NK-92 treated with Interleukin-12 subunit alpha and Interleukin-12 subunit beta, amount 100 ng/mL, for 24 hours (cell line): Measurements from ENCODE around the gene PTOV1.

Experiments used
- DNase-seq: peaks from one replicate; lab custom pipeline; 2025; lab: John Stamatoyannopoulos, UW

The PTOV1 gene

DNA sequence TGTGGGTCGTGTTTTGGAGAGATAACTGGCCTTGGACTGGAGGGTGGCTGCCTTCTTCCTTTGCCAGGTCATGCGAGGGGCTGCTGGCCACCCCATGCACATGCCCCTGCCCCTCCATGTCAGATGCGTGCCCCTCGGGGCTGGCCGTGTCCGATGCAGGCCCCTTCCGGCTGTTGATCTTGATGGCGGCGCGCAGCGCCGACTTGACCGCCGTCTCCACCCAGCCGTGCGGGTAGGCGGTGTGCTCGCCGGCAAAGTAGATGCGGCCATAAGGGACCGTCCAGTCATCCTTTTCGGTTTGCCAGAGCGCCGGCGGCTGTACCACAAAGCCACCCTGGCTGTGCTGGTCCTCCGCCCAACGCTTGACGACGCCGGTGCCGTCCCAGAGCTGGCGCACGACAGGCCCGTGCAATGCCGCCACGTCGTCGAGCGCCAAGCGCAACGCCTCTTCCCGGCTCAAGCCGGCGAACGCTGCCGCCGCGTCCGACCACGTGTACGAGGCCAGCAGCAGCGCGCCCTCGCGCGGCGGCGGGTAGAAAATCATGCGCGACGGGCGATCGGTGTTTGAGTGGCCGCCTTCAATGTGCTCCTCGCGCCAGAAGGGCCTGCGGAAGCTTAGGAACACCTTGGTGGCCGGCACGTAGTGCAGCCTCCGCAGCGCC is 38.9 kb downstream of the PTOV1 start:
- DNase-seq: no peak

- no peak for DNase-seq
Observed at GRCh38 chr19:49890349-49891311, 39.7 kb downstream of the PTOV1 start.

DNA sequence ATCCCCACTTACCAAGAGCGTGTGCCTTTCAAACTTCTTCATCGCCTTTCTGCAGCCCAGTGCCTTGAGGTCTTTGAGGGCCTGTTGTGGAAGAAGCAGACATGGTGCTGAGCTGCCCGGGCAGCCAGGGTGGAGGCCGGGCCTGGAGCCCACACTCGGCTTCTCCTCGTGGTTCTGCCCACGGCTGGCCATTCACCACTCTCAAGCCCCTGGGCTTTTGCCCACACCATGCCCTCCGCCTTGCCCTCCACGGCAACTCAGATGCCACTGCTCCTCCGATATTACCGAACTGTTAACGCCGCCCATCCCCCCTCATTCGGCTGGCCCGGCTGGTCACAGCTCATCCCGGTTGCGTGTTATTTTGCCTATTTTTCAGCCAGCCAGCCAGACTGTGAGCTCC is 40.4 kb downstream of the PTOV1 start:
- no peak for DNase-seq

- no peak for DNase-seq
Observed at GRCh38 chr19:49892716-49893115, 41.8 kb downstream of the PTOV1 start.

DNA sequence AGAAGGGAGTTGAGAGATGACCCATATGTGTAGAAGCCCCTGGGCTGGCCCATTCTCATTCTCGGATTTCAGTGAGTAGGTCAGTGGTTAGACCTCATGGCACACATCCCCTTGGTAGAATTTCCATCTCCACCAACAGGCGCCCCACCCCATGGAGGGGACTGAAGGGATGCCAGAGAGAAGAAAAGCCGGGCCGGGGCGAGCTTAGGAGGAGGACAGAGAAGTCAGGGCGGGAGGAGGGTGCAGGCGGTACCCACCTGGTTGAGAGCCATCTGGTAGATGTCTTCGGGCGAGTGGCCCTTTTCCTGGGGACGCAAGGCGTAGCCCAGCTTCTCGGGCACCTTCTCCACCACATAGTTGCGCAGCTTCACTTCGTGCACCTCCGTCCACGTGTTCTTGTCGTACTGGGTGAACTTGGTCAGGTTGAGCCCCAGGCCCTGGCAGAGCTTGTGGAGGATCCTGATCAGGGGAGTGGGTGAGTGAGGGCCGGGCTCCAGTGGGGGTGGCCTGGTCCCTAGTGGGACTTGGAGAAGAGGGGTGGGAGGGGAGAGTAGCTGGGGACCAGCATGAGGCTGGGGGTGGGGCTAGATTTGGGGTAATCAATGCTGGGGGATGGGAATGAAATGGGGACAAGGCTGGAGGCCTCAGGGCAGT is 43.2 kb downstream of the PTOV1 start:
- DNase-seq: no peak

DNA sequence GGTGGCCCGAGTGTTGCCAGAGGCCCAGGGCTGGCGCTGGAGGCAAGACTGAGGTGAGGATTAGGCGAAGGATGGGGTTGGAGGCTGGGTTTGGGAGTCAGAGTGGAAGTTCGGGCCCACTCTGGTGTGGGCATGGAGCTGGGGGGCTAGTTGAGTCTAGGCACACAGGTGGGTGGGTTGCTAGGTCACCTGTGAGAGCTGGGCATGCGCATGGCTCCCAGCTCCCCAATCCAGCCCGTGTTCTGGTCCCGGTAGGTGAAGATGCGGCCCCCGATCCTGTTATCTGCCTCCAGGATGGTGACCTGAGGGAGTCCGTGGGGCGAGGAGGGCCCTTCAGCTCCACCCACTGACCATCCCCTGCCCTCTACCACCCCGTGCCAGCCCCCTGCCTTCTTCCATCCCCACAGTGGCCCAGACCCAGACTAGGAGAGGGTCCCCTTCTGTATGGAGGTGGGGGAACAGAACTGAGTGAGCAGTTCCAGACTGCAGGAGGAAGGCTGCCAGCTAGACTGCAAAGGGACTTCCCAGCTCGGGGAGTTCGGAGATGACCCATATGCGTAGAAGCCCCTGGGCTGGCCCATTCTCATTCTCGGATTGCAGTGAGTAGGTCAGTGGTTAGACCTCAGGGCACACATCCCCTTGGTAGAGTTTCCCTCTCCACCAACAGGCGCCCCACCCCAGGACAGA is 44.1 kb downstream of the PTOV1 start:
- no peak for DNase-seq

GRCh38 chr19:49895566-49896297 is 44.8 kb downstream of the PTOV1 start:
- DNase-seq: no peak

- no peak for DNase-seq
Observed at GRCh38 chr19:49896863-49897621, 46.1 kb downstream of the PTOV1 start, which contains the start of gene IL4I1. IL4I1 (minus strand) TSS chr19:49896887; CDS start chr19:49896160, 727 bp downstream.

GRCh38 chr19:49904136-49904535 is 53.2 kb downstream of the PTOV1 start:
- no peak for DNase-seq

- no peak for DNase-seq
Observed at GRCh38 chr19:49906879-49907564, 56.1 kb downstream of the PTOV1 start.

GRCh38 chr19:49907745-49908446 is 56.9 kb downstream of the PTOV1 start:
- no peak for DNase-seq

DNA sequence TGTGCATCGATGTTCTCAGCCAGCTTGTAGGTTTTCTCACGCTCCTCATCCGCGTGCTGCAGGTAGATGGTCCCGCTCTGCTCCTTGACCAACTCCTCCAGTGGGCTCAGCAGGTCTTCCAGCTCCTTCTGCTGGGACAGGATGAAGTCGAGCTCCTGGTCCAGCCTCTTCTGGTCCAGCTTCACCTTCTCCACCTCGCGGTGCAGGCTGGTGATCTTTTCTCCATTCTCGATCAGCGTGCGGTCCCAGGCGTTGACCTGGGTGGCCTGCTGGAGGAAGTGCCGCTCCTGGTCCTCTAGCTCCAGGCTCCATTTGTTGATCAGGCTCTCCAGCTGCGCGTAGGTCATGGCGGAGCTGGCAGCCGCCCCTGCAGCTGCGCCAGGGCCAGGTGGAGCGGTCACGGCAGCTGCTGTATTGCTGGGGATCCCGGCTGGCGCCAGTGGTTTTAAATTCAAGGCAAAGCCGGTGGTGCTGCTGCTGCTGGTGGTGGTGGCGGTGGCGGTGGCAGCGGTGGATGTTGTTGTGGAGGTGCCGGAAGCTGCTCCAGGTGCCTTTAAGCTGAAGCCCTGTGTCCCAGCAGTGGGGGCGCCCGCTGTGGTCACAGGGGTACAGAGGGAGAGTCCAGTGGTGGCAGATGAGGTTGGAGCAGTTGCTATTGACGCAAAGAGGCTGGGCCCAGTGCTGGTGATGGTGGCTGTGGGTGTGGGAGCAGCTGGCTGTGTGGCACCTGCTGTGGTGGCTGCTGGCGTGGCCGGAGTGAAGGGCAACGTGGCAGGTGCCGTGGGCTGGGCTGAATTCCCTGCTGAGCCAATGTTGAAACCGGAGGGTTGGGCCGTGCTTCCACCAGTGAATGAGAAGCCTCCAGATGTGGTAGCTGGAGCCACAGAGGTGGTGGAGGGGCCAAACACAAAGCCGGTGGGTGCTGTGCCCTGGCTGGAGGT is 57.8 kb downstream of the PTOV1 start:
- no peak for DNase-seq

DNA sequence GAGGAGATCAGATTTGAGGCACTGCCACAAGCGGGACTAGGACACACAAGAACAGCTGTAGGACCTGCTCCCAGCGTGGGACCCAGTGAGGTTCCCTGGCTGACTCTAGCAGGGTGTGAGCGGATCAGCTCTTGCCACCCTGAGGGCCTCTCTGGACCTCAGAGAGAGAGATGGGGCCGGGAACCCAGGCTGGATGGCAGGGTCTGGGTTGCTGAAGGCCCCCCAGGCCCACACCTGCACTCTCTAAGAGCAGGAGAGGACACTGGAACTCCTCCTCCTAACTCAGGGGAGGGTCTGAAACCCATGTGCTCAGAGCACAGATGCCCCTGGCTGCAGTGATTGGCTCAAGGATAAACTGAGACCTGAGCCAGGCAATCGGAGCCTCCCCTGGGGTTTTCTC is 59.2 kb downstream of the PTOV1 start:
- DNase-seq: no peak
